HL-60/S4 treated with retinoic acid at 250 ng/mL for 4 days and 3 days (cell line): Measurements from ENCODE around the gene FAM83G.

ENCODE experiments used
- in situ Hi-C: fragments of 300-500 bp; cut with MboI; formaldehyde crosslinking; loops from 2 replicates; pipeline ENCODE4 v1.7.0; 2022; ENCODE audit warnings: low sequenced_read_pairs

Gene FAM83G

GRCh38 chr17:18970582-18971480 lies 33.7 kb downstream of the FAM83G start:
- in situ Hi-C loops, result no loop called here

- in situ Hi-C loops, result no loop called here
Measured at GRCh38 chr17:18968945-18969887, 35.3 kb downstream of the FAM83G start.

GRCh38 chr17:18968345-18968744 lies 36.2 kb downstream of the FAM83G start:
- in situ Hi-C loops, result no loop called here

- in situ Hi-C loops, result no loop called here
Measured at GRCh38 chr17:18967916-18968315, 36.6 kb downstream of the FAM83G start.

GRCh38 chr17:18966831-18967624 lies 37.5 kb downstream of the FAM83G start:
- in situ Hi-C loops, result no loop called here

GRCh38 chr17:18965530-18966236 lies 38.9 kb downstream of the FAM83G start:
- in situ Hi-C loops, result no loop called here

- in situ Hi-C loops, result no loop called here
Measured at GRCh38 chr17:18964550-18964949, 40.0 kb downstream of the FAM83G start.

- in situ Hi-C loops, result no loop called here
Measured at GRCh38 chr17:18964018-18964351, 40.6 kb downstream of the FAM83G start.

GRCh38 chr17:18963126-18964017 lies 41.2 kb downstream of the FAM83G start:
- in situ Hi-C loops, result no loop called here

- in situ Hi-C loops, result no loop called here
Measured at GRCh38 chr17:18962494-18962815, 42.1 kb downstream of the FAM83G start.

GRCh38 chr17:18961634-18962493 lies 42.7 kb downstream of the FAM83G start:
- in situ Hi-C loops, result no loop called here

- in situ Hi-C loops, result no loop called here
Measured at GRCh38 chr17:18960803-18961511, 43.6 kb downstream of the FAM83G start.

- in situ Hi-C loops, result no loop called here
Measured at GRCh38 chr17:18960241-18960665, 44.3 kb downstream of the FAM83G start.

- in situ Hi-C loops, result no loop called here
Measured at GRCh38 chr17:18959845-18960240, 44.7 kb downstream of the FAM83G start.

GRCh38 chr17:18959071-18959844 lies 45.3 kb downstream of the FAM83G start:
- in situ Hi-C loops, result no loop called here

- in situ Hi-C loops, result no loop called here
Measured at GRCh38 chr17:18958611-18959010, 46.0 kb downstream of the FAM83G start.

GRCh38 chr17:18957831-18958230 lies 46.7 kb downstream of the FAM83G start:
- in situ Hi-C loops, result no loop called here
